NCI-H2107 treated with DMSO at 0.1 percent for 48 hours (cell line): ENCODE data around the gene LINGO3.
"Not testable (repeated sequence)": the region's sequence is repeated elsewhere in the genome, so short reads cannot be mapped to it uniquely, and the experiment has no call there.

ENCODE experiments used
- DNase-seq: peaks from one replicate; lab custom pipeline; 2025; ENCODE audit not compliant: unreplicated experiment; lab: John Stamatoyannopoulos, UW

Gene LINGO3

GRCh38 chr19:2282062-2282861, 25.7 kb downstream of the LINGO3 start, which contains the start of gene PEAK3:
TSS of gene PEAK3 (minus strand) at chr19:2282175. CDS start at chr19:2280931, 1,244 bp downstream.
- no peak for DNase-seq

GRCh38 chr19:2281265-2282061, 26.5 kb downstream of the LINGO3 start:
- DNase-seq, result not testable (repeated sequence)

- no peak for DNase-seq
Observed at GRCh38 chr19:2280633-2281264, 27.2 kb downstream of the LINGO3 start.

- no peak for DNase-seq
Observed at GRCh38 chr19:2278459-2279158, 29.3 kb downstream of the LINGO3 start.

GRCh38 chr19:2277138-2277537, 30.8 kb downstream of the LINGO3 start:
- DNase-seq, result no peak

- DNase-seq, result no peak
Observed at GRCh38 chr19:2276429-2276986, 31.4 kb downstream of the LINGO3 start.

- no peak for DNase-seq
Observed at GRCh38 chr19:2275588-2276428, 32.1 kb downstream of the LINGO3 start.

- peak; percentile 40 for DNase-seq
Observed at GRCh38 chr19:2274931-2275535, 32.9 kb downstream of the LINGO3 start.

GRCh38 chr19:2274185-2274711, 33.7 kb downstream of the LINGO3 start:
- DNase-seq, result no peak

- peak; percentile 55 for DNase-seq
Observed at GRCh38 chr19:2273356-2274184, 34.4 kb downstream of the LINGO3 start.

GRCh38 chr19:2271234-2272103, 36.5 kb downstream of the LINGO3 start:
- DNase-seq, result no peak

GRCh38 chr19:2270423-2271233, 37.3 kb downstream of the LINGO3 start:
- DNase-seq, result no peak

GRCh38 chr19:2270157-2270422, 37.9 kb downstream of the LINGO3 start:
- no peak for DNase-seq

GRCh38 chr19:2269244-2270156, 38.5 kb downstream of the LINGO3 start:
- peak; percentile 92 for DNase-seq

GRCh38 chr19:2268861-2269243, 39.1 kb downstream of the LINGO3 start:
- no peak for DNase-seq

- DNase-seq, result no peak
Observed at GRCh38 chr19:2268480-2268830, 39.5 kb downstream of the LINGO3 start.
